Smooth muscle cell (in vitro differentiated cells): ENCODE measurements around the gene BICDL1. TPM values are rescaled to one million over a fixed set of nuclear protein-coding genes. Genes with fewer than 3 reads are reported as not detected.

Source experiments
- DNase-seq: peaks from one replicate; lab custom pipeline; 2025; ENCODE audit not compliant: unreplicated experiment; lab: John Stamatoyannopoulos, UW
- H2AFZ ChIP-seq: fragments of 200-600 bp; sonication (generic); 2 replicates; pipeline ENCODE4 v1.6.0; 2016; ENCODE audit warnings: antibody characterized with exemption, low read depth, mild to moderate bottlenecking
- H3F3A ChIP-seq: fragments of 200-600 bp; sonication (generic); 2 replicates; pipeline ENCODE4 v1.6.0; 2017; ENCODE audit warnings: antibody characterized with exemption, low read depth
- H3K27ac ChIP-seq: fragments of 200-600 bp; sonication (generic); 2 replicates; pipeline ENCODE4 v1.5.1; 2016; ENCODE audit warnings: low read depth, mild to moderate bottlenecking
- H3K27me3 ChIP-seq: fragments of 200-600 bp; sonication (generic); 2 replicates; pipeline ENCODE4 v1.6.1; 2016; ENCODE audit warnings: low read depth, mild to moderate bottlenecking
- H3K36me3 ChIP-seq: fragments of 200-600 bp; sonication (generic); 2 replicates; pipeline ENCODE4 v1.5.1; 2016; ENCODE audit warnings: low read depth
- H3K4me1 ChIP-seq: fragments of 200-600 bp; sonication (generic); 2 replicates; pipeline ENCODE4 v1.5.1; 2016; ENCODE audit warnings: low read depth
- H3K4me2 ChIP-seq: fragments of 200-600 bp; sonication (generic); 2 replicates; pipeline ENCODE4 v1.6.0; 2016; ENCODE audit warnings: mild to moderate bottlenecking
- H3K4me3 ChIP-seq: fragments of 200-600 bp; sonication (generic); 2 replicates; pipeline ENCODE4 v1.5.1; 2016; ENCODE audit warnings: mild to moderate bottlenecking
- H3K79me2 ChIP-seq: fragments of 200-600 bp; sonication (generic); 2 replicates; pipeline ENCODE4 v1.6.0; 2016; ENCODE audit warnings: low read depth, mild to moderate bottlenecking
- H3K9ac ChIP-seq: fragments of 200-600 bp; sonication (generic); 2 replicates; pipeline ENCODE4 v1.6.0; 2016; ENCODE audit warnings: low read depth
- H3K9me3 ChIP-seq: fragments of 200-600 bp; sonication (generic); replicated peaks from 2 replicates; pipeline ENCODE4 v1.5.1; 2016; ENCODE audit warnings: low read depth
- H4K20me1 ChIP-seq: fragments of 200-600 bp; sonication (generic); 2 replicates; pipeline ENCODE4 v1.6.0; 2016; ENCODE audit warnings: low read depth
- WGBS: methylation state at CpG from one replicate; pipeline ENCODE4 v1.1.7; 2016; ENCODE audit warnings: low lambda C conversion rate; 5-methylcytosine and 5-hydroxymethylcytosine counted together
- polyA plus RNA-seq: library from polyadenylated mRNA; unstranded; fragments of >200 nt; fragmentation: Nextera tagmentation; extraction: Ambion mirVana; gene quantifications from 2 replicates; pipeline ENCODE4 v1.2.1, GENCODE V29; 2016
- total RNA-seq: library from RNA; depleted of rRNA; stranded (reverse); fragments of >200 nt; gene quantifications from 2 replicates; pipeline ENCODE4 v1.2.3, GENCODE V29; 2014
- TF ChIP-seq, protein P1 (sequence below): fragments of 200-600 bp; sonication (generic); IDR thresholded peaks from 2 replicates; pipeline ENCODE4 v1.5.1; 2017; ENCODE audit warnings: borderline replicate concordance, mild to moderate bottlenecking, antibody characterized with exemption; ENCODE audit not compliant: insufficient read depth, poor library complexity, severe bottlenecking

The BICDL1 gene
- total and polyA plus RNA-seq, 2 experiments from 2014 or later: 0.43 to 1.7 TPM

DNA sequence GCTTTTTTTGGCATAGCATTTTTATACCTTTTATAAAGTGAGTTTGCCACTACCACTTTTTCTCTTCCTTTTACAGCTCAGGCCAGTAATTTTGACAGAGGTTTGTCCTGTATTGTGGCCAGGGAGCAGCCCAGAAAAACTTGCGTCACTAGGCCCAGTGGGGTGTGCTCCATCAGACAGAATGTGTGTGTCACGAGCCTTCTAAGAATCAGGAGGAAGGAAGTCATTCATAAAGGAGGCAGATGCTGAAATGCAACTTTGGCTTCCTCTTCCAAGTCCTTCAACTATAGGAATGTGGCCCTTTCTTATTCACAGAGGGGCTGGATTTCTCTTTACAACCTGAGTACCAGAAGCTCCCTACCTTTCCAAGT, 137.6 kb downstream of the BICDL1 start:
- no peak overlapping the region for H2AFZ ChIP-seq
- no peak overlapping the region for H3K9ac ChIP-seq
- H3K4me3 ChIP-seq: no peak overlapping the region
- no peaks in the 10 kb centered on the region for H3K36me3 ChIP-seq
- 97% methylated on average over 2 of the region's 2 CpGs for WGBS
- TF ChIP-seq, protein P1, sequence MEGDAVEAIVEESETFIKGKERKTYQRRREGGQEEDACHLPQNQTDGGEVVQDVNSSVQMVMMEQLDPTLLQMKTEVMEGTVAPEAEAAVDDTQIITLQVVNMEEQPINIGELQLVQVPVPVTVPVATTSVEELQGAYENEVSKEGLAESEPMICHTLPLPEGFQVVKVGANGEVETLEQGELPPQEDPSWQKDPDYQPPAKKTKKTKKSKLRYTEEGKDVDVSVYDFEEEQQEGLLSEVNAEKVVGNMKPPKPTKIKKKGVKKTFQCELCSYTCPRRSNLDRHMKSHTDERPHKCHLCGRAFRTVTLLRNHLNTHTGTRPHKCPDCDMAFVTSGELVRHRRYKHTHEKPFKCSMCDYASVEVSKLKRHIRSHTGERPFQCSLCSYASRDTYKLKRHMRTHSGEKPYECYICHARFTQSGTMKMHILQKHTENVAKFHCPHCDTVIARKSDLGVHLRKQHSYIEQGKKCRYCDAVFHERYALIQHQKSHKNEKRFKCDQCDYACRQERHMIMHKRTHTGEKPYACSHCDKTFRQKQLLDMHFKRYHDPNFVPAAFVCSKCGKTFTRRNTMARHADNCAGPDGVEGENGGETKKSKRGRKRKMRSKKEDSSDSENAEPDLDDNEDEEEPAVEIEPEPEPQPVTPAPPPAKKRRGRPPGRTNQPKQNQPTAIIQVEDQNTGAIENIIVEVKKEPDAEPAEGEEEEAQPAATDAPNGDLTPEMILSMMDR: no peak
- H3F3A ChIP-seq: no peaks in the 10 kb centered on the region
- H3K4me2 ChIP-seq: no peak overlapping the region
- H3K79me2 ChIP-seq: no peaks in the 10 kb centered on the region
- no peaks in the 10 kb centered on the region for H3K9me3 ChIP-seq
- no peak overlapping the region for H3K27ac ChIP-seq
- no peak for DNase-seq
- H3K27me3 ChIP-seq: no peaks in the 10 kb centered on the region
- H4K20me1 ChIP-seq: no peaks in the 10 kb centered on the region
- H3K4me1 ChIP-seq: no peaks in the 10 kb centered on the region

DNA sequence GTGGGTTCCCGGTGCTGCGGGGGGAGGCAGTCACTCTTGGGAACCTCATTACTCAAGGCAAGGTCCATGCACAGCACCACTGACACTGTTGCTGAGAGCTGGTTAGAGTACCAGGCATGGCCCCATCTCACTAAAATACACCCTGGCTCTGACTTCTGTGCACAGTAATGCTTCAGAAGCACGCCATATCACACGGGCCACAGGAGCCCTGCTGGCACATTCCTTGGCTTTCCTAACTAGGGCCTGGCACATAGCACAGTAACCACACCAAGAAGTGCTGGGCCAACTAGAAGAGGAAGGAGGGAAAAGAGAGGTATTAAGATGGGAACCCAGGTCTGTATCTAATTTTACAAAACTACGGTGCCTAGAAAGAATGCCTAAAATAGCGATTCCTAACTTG, 141.0 kb downstream of the BICDL1 start:
- Histone ChIP-seq H3K4me2 (no peak overlapping the region), H3K27ac (no peak overlapping the region), H4K20me1 (no peaks in the 10 kb centered on the region), H3K4me1 (no peaks in the 10 kb centered on the region), H3K9me3 (no peaks in the 10 kb centered on the region), H3K4me3 (no peak overlapping the region), H3F3A (no peaks in the 10 kb centered on the region), H3K9ac (no peak overlapping the region), H3K36me3 (peaks cover 9% of the 10 kb centered on the region), H3K27me3 (no peaks in the 10 kb centered on the region), H2AFZ (no peak overlapping the region), H3K79me2 (no peaks in the 10 kb centered on the region)
- TF ChIP-seq, protein P1: no peak
- WGBS: 97% methylated on average over 6 of the region's 6 CpGs
- DNase-seq: no peak

DNA sequence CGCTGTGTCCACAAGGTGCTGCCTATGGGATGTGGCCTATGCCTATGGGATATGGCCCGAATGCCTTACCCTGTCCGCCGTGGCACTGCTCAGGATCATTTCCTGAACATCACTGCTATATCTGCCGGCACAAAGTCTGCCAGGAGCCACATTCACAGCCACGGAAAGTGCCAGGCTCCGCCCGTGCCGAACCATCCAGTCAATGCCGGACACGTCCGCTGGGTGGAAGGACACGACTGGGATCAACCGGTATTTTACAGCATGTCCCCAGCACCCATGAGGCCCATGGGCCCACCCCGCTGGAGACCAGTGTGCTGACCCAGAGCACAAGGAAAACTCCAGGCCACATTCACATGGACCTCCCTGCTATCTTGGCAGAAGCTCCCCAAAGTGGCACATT, 142.1 kb downstream of the BICDL1 start:
- Histone ChIP-seq H3K4me2 (no peak overlapping the region), H2AFZ (no peak overlapping the region), H3K4me1 (no peaks in the 10 kb centered on the region), H3K36me3 (peaks cover 9% of the 10 kb centered on the region), H3K79me2 (no peaks in the 10 kb centered on the region), H3K9ac (no peak overlapping the region), H3K9me3 (no peaks in the 10 kb centered on the region), H4K20me1 (no peaks in the 10 kb centered on the region), H3K27me3 (no peaks in the 10 kb centered on the region), H3K27ac (no peak overlapping the region), H3F3A (no peaks in the 10 kb centered on the region), H3K4me3 (no peak overlapping the region)
- TF ChIP-seq, protein P1: no peak
- no peak for DNase-seq
- 97% methylated on average over 15 of the region's 15 CpGs for WGBS

- Histone ChIP-seq H3K9me3 (no peaks in the 10 kb centered on the region), H3K4me1 (no peaks in the 10 kb centered on the region), H3K9ac (no peak overlapping the region), H3K79me2 (no peaks in the 10 kb centered on the region), H3K4me3 (no peak overlapping the region), H3F3A (no peaks in the 10 kb centered on the region), H3K27me3 (no peaks in the 10 kb centered on the region), H3K27ac (no peak overlapping the region), H2AFZ (no peak overlapping the region), H4K20me1 (peaks cover 10% of the 10 kb centered on the region), H3K4me2 (no peak overlapping the region), H3K36me3 (peaks cover 9% of the 10 kb centered on the region)
- no peak for DNase-seq
- WGBS: 97% methylated on average over 9 of the region's 9 CpGs
- TF ChIP-seq, protein P1: no peak
These were observed 143.2 kb downstream of the BICDL1 start for GRCh38 chr12:120132054-120132836.
